PFSK-1 (cell line): Measurements from ENCODE around the gene LRRC41.

Experiments used
- FOXP2 ChIP-seq: optimal IDR thresholded peaks from 2 replicates; pipeline ENCODE3; 2011; ENCODE audit warnings: borderline replicate concordance, control low read depth, inconsistent platforms; ENCODE audit not compliant: insufficient read depth; ENCODE audit errors: extremely low read length, extremely low read depth
- POLR2AphosphoS5 ChIP-seq: IDR thresholded peaks from 2 replicates; pipeline ENCODE4 v1.6.1; 2012; ENCODE audit warnings: low read depth, mild to moderate bottlenecking, control low read depth, low read length, moderate library complexity
- SIN3A ChIP-seq: IDR thresholded peaks from 2 replicates; pipeline ENCODE4 v1.6.1; 2012; ENCODE audit warnings: mild to moderate bottlenecking, low read length, moderate library complexity, borderline replicate concordance; ENCODE audit not compliant: insufficient read depth
- TAF1 ChIP-seq: IDR thresholded peaks from 2 replicates; pipeline ENCODE4 v1.6.1; 2012; ENCODE audit warnings: low read length, control low read depth, borderline replicate concordance; ENCODE audit not compliant: insufficient read depth
- TF ChIP-seq, protein P1 (sequence below), 2 experiments: IDR thresholded peaks; 2 replicates each; pipeline versions ENCODE4 v1.6.1 to v1.8.0; 2011 to 2012; ENCODE audit warnings: low read depth in 2 of 2, low read length in 2 of 2, control low read depth in 1 of 2, inconsistent platforms in 1 of 2, mild to moderate bottlenecking in 1 of 2, moderate library complexity in 1 of 2; ENCODE audit not compliant: insufficient read depth in 1 of 2

LRRC41 gene

DNA sequence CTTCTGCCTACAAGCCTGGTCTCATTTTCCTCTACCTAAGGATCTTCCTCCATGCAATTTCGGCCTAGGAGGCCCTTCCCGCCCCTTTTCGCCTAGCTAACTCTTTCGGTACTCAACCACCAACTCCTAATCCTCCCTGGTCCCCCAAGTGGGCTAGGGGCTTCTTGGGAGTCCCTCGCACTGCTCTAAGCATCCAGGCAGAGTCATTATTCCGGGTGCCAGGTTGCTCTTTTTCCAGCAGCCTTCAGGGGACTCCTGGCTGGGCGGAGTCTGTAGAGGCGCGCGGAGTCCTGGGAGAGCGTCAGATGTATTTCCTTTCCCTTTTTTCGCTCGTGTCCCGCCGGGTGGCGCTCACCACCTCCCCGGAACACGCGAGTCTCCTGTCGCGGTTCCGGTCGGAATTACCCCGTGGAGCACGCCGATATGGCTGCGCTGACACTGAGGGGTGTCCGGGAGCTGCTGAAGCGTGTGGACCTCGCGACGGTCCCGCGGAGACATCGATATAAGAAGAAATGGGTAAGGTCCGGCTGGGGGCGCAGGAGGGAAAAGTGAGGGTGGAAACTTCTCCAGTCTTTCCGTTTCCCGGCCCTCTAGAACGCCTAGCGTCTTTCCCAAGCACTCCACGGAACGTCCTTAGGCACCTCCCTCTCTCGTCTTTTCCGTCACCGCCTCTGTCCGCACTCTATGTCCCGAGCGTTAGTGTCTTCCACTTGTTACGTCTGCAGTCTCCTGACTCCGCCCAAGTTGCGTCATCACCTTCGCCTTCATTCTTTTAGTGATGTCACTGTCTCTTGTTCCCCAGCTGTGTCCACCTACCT lies 37.2 kb upstream of the LRRC41 start, which contains the start of gene NSUN4:
NSUN4 (plus strand) TSS at position 404 of the 818 bp plus-strand sequence; CDS start at position 424, 20 bp downstream.
- TF ChIP-seq FOXP2 (peak; percentile 73), POLR2AphosphoS5 (peak; percentile 82), TAF1 (0 out of 2 replicates have a peak, but pooled peaks have one; percentile 76), SIN3A (0 out of 2 replicates have a peak, but pooled peaks have one; percentile 50)
- TF ChIP-seq, protein P1, sequence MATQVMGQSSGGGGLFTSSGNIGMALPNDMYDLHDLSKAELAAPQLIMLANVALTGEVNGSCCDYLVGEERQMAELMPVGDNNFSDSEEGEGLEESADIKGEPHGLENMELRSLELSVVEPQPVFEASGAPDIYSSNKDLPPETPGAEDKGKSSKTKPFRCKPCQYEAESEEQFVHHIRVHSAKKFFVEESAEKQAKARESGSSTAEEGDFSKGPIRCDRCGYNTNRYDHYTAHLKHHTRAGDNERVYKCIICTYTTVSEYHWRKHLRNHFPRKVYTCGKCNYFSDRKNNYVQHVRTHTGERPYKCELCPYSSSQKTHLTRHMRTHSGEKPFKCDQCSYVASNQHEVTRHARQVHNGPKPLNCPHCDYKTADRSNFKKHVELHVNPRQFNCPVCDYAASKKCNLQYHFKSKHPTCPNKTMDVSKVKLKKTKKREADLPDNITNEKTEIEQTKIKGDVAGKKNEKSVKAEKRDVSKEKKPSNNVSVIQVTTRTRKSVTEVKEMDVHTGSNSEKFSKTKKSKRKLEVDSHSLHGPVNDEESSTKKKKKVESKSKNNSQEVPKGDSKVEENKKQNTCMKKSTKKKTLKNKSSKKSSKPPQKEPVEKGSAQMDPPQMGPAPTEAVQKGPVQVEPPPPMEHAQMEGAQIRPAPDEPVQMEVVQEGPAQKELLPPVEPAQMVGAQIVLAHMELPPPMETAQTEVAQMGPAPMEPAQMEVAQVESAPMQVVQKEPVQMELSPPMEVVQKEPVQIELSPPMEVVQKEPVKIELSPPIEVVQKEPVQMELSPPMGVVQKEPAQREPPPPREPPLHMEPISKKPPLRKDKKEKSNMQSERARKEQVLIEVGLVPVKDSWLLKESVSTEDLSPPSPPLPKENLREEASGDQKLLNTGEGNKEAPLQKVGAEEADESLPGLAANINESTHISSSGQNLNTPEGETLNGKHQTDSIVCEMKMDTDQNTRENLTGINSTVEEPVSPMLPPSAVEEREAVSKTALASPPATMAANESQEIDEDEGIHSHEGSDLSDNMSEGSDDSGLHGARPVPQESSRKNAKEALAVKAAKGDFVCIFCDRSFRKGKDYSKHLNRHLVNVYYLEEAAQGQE (IDR thresholded peaks at IDR 0.05; ENCODE audit: insufficient read depth in 1 of 2, low read depth in 2 of 2, low read length in 2 of 2), result peak in 1 of 2 experiments; percentile 12; a peak in 1 of 4 replicates

DNA sequence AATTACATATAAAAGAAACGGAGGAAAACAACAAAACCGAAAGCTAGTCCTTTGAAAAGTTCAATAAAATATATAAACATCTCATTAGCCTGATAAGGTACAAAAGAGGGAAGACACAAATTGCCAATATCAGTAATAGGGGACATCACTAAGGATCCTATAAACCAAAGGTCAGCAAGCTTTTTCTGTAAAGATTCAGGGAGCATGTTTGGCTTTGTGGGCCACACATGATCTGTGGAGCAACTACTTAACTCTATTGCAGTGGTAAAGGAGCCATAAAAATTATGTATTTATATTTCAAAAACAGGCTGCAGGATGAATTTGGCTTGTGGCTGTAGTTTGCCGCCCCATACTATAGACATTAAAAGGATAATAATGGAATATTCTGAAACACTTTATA lies 31.7 kb upstream of the LRRC41 start:
- no peak for TF ChIP-seq POLR2AphosphoS5
- no peak for TF ChIP-seq TAF1
- no peak for TF ChIP-seq SIN3A
- TF ChIP-seq, protein P1 (IDR thresholded peaks at IDR 0.05; ENCODE audit: insufficient read depth in 1 of 2, low read depth in 2 of 2, low read length in 2 of 2), result no peak
- no peak for TF ChIP-seq FOXP2

DNA sequence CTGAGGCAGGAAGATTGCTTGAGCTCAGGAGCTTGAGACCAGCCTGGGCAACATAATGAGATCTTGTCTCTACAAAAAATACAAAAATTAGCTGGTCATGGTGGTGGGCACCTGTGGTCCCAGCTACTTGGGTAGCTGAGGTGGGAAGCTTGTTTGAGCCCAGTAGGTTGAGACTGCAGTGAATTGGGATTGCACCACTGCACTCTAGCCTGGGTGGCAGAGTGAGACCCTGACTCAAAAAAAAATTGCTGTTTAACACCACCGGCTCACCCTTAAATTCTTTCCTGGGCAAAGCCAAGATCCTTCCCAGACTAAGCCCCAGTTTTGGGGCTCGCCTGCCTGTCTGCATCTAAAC lies 30.6 kb upstream of the LRRC41 start:
- TF ChIP-seq TAF1, result no peak
- no peak for TF ChIP-seq FOXP2
- TF ChIP-seq, protein P1 (IDR thresholded peaks at IDR 0.05; ENCODE audit: insufficient read depth in 1 of 2, low read depth in 2 of 2, low read length in 2 of 2), result no peak
- no peak for TF ChIP-seq SIN3A
- no peak for TF ChIP-seq POLR2AphosphoS5

DNA sequence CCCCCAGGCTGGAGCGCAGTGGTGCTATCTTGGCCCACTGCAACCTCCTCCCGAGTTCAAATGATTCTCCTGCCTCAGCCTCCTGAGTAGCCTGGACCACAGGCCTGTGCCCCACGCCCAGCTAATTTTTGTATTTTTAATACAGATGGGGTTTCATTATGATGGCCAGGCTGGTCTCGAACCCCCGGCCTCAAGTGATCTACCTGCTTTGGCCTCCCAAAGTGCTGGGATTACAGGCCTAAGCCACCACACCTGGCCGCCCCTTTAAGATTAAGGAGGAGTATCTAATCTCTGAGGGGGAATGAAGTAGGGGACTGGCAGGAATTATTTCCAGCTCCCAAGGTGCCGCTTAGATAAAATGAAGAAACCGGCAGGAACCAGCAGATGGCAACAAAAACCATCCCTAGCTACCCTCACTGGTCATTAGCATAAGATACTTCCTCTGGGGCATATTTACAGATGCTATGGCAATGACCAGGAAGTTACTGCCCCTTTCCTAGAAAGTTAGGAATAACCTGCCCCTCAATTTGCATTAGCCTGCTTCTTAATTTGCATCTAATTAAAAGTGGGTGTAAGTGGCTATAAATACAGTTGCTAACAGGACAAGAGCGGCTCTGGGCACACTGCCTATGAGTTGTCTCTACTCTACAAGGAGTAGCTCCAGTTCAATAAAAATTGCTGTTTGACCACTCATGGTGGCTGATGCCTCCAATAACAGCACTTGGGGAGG lies 30.0 kb upstream of the LRRC41 start:
- no peak for TF ChIP-seq TAF1
- TF ChIP-seq POLR2AphosphoS5, result no peak
- no peak for TF ChIP-seq FOXP2
- TF ChIP-seq SIN3A, result no peak
- TF ChIP-seq, protein P1 (IDR thresholded peaks at IDR 0.05; ENCODE audit: insufficient read depth in 1 of 2, low read depth in 2 of 2, low read length in 2 of 2), result no peak
